HG03354 (cell line): ENCODE results near the gene MYO3B.
"Not testable (repeated sequence)": the region's sequence is repeated elsewhere in the genome, so short reads cannot be mapped to it uniquely, and the experiment has no call there.

Experiments used
- ATAC-seq: cut with Tn5 transposase; IDR thresholded peaks from one replicate; pipeline ENCODE4 v1.9.1; 2021; ENCODE audit warnings: mild to moderate bottlenecking; ENCODE audit not compliant: unreplicated experiment, poor library complexity, severe bottlenecking

MYO3B gene

DNA sequence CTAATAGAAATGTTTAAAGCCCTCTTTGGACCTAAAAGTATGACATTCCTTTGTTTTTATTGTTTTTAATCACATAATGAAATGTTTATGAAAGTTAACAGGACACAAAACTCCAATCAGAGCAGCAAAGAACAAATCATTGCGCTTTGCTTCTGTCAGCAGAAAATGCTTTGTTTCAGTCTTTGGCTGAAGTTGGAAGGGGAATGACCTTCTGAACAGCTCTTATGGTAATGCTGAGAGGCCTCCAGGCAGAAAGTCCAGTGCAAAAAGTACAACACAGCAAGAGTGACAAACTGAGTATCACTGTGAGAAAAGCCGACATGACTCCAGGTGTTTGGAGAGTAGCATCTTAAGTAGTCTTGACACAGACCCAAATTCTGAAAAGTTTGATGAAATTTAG is 389.5 kb downstream of the MYO3B start:
- no peak for ATAC-seq

DNA sequence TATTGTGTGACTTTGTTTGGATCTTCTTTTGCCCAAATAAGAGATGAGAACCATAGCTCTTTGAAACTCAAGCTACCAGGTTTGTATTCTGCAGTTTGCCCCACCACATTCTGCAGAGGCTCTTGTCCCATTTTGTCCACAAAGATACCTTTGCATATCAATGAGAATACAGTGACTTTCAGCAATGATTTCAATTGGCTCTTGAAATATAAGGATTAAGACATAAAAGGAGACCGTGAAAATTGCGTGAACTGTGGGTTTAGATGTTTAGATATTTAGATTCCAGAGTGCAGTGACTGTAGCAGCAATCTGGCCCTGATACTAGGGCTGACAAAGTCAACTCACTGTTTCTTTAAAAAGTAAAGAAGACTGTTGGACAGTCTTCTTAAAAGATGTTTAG is 390.6 kb downstream of the MYO3B start:
- ATAC-seq = no peak

DNA sequence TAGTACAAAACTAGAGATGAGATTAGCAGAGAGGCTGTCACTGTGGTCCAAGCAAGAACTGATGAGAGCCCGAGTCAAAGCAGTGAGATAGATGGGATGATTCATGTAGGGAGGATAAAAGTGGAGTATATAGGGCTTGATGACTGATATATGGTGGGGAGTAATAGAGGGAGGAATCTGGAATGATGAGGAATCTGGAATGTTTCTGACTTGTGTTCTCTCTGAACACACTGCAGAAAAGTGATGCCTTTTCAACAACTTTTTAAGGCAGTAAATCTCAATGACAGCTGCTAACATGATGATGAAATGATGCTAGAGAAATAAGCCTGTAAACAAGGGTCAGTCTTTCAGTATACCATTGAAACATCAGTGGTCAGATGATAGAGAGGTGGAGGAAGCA is 393.7 kb downstream of the MYO3B start:
- ATAC-seq = no peak

DNA sequence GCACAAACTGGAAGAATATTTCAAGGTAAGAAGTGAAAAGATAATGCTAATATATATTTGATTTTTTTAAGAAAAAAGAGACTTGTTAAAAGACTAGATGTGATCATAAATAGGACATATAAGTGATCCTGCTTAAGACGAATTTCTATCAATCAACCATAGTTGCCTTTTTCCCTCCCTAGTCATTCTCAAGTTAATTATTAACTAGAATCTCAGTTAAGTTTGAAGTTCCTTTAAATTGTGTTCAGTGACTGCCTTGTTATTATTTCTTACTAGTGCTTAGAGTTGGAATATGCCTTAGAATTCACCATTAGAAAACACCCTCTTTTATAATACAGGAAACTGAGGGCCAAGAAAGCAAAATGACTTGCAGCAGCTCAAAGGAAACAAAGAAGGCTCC is 395.7 kb downstream of the MYO3B start:
- ATAC-seq = no peak

DNA sequence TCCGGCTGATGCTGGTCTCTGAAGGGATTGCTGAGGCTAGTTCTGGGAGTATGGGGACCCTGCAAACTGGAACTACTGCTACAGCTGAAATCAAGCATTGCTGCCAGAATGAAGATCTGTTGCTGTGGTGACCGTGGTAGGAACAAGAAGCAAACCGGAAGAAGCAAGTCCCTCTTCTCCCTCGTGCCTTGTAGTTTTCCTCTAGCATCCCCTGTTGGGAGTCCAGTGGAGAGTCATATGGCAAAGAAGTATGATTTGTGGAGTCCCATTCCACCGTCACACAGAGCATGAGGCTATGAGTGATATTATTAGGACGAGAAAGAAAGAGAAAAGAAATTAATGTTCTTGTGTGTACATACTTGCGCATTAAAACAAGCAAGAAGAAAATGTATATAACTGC is 398.3 kb downstream of the MYO3B start:
- no peak for ATAC-seq

DNA sequence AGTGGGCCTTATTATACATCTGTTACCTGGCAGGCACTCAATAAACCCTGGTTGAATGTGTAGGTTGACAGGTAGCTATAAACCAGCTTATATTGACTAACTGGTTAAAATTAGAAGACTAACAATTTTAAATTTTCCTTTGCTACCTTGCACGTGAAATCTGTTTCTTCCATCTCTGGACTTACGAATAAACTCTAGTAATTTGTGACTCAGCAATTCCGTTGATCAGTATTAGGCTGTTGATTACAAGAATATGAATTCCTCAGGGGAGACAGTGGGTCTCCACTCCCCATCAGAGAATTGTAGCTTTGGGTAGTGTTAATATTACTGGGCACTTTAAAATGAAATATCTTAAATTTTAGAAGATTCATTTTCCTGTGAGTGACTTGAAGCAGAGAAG is 399.4 kb downstream of the MYO3B start:
- ATAC-seq = no peak

DNA sequence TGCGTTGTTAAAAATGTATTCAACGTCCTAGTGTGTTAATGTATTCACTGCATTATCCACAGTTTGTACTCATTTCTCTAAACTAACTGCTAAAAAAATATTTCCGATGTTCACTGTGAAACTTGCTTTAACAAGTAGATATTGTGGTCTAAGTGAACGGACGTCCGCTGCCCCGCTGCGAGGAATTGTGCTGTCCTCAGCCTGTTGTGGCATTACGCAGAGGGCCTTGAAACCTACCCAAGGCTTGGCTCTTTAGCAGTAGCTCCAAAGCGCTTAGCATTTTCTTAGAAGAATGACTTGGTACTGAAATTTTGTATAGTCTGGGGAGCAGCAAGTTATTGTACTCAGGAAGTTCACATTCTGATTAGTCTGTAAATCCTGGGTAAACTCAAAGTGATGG is 400.7 kb downstream of the MYO3B start:
- no peak for ATAC-seq

DNA sequence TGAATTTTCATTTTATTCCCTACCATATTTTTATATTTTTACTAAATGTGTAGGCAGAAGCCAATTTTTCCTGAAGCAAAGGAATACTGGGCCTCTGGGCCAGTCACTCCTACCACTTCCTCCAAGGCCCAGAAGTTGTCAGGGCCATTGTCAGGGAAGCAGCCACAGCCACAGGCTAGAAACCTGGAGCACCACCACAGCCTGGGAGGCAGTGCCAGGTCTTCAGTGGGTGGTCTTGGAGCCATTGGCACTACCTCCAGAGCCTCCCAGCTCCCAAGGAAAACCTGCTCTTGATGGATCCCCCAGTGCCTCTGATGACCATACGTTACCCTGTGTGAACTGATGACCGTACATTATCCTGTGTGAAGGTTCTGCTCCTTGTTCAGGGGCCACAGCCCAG is 401.6 kb downstream of the MYO3B start:
- ATAC-seq = no peak

DNA sequence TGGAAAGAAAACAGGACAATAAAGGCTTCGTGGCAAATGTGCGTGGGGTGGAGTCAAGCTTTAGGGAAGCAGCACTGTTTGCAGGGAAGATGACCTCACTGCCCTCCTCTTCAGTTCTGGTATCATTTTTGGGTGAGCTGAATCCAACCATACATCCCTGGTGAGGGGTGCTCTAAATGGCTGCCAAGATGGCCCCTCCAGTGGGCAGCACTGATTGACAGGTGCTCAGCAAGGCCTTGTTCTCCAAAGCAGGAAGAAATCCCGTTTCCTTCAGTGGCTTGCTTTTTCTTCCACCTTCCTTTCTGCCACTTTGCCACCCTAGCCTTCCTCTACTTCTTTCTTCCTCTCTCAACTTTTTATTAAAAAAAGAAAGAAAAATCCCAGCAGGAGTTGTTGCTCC is 404.4 kb downstream of the MYO3B start:
- no peak for ATAC-seq

DNA sequence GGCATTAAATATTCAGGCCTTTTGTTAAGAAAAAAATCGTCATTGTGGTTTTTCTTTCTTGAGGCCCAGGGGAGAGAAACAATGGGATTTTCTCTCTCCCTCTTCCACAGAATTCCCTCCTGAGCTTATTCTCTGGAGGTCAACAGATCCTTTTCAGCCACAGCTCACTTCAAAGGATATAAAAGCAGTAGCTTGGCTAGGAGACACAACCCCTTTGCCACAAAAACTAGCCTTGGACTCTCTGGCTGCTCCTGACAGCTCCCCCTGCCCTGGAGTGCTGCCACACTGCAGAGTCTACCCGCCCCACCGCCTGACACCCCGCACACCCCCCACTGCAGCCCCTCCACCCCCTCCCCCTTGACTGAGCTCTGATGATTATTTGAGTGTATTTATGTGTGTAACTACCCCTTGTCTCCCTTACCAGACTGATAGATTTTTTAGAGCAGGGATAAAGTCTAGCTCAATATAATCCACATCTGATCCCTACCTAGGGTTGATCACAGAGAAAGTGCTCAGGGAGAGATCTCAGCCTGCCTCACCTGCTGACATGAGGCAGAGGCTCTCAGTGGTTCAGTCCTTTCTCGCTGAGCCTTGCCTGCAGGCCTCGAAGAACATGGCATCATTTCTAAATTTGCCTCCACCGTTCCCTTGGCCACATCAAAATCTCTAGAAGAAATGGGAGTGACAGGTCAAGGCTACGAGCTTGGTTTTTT is 405.0 kb downstream of the MYO3B start:
- no peak for ATAC-seq

DNA sequence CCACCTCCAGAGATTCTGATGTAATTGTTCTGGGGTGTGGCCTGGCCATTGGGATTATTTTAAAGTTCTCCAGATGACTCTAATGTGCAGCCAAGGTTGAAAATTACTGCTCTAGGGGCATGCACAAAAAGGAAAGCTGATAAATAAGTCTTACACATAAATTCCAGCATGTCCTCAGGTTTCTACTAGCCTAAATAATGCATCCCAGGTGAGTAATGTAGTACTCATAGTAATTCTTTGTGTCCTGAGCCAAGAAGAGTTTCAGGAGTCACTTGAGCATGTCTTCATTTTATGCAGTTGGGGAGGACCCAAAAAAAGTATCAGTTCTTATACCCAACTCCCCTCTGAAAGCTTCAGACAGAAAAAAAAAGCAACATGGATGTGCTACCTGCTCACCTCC is 407.1 kb downstream of the MYO3B start:
- ATAC-seq = no peak

DNA sequence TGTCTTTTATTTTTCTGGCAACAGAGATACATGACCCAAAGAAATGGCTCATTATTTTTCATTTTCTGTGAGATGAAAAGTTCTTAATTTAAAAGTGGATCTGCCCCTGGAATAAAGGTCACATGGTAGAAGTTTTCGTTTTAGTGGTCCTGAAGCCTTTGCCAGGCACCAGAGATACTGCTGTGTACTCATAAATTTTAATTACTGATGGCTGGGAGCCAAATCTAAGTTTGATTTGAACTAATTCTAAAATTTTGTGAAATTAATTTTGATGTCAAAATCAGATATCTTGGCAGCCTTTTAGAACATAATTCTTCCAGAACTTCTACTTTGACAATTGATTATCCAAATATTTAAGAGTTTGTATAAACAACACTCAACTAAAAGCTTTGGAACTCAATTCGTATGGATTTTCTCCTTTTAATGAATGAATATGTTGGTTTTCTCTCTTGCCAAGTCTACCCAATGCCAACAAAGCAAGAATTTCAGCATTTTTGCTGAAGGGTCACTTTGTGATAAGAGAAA is 408.7 kb downstream of the MYO3B start:
- no peak for ATAC-seq

DNA sequence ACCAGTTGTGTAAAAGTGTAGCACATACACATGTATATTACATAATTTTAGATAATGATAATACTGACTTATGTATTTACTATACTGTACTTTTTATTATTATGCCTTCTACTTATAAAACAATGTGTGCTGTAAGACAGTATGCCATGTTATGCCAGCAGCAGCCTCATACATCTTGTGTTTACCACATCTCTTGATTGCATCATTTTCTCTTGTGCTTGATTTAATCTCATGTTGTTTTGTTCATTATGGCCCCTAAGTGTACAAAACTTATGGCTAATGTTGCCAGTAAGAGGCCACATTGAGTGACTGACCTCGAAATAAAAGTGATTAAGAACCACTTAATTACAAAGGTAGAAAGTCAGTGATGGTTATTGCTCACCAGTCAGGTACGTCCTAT is 409.2 kb downstream of the MYO3B start:
- no peak for ATAC-seq

DNA sequence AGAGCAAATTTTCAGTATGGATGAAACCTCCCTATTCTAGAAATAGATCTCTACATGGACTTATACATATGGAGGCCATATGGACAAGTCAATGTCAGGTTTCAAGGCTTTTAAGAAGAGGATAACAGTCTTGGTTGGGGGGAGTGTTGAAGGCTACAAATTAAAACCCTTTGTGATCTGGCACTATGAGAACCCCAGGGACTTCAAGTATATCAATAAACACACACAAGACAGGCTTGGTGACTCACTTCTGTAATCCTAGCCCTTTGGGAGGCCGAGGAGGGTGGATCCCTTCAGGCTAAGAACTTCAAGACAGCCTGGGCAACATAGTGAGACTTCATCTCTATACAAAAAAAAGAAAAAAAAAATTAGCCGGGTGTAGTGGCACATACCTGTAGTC is 410.0 kb downstream of the MYO3B start:
- no peak for ATAC-seq

DNA sequence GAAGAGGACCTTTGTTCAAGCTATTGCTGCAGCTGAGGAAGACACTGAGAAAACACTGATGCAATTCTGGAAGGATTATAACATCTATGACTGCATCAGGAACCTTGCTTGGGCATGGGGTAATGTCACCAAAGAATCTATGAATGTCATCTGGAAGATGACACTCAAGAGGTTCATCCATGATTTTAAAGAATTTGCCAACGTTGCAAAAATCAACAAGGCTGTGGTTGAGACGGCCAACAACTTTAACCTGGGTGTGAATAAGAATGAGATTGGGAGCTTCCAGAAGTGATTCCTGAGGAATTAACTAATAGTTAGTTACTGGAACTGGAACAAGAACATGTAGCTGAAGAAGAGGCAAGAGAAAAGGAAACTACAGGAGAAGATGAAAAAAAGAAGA is 410.8 kb downstream of the MYO3B start:
- no peak for ATAC-seq

DNA sequence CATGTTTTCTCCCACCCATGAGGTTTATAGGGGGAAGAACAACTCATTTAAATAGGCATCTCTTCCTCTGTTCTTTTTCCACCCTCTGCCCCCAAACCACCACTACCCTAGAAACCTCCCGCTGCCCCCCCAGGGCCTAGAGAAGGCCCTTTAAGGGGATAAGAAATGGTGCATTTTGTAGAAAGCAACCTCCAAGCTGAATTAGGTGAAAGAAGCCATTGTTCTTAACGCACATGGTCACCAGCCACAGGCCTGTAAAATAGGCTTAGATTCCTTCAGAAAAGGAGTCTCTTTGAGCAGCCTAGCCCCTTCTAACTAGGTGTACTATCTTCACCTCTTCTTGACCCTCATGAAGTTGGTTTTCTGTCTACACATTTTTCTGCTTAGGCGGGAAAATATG is 418.6 kb downstream of the MYO3B start:
- no peak for ATAC-seq

DNA sequence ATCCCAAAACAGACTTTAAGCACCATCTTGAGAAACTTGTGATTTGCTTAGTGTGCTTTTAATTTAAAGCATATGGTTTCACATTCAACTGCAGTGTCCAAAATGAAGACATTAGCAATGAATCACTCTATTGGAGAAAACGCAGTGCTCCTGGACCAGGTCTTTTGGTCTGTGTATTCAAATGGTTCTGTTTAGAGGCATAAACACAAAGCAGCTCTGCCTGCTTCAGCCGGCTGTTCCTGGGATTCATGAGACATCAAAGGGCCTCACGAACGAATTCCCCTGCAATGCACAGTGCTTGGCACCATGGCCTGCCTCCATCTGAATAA is 420.1 kb downstream of the MYO3B start:
- no peak for ATAC-seq

DNA sequence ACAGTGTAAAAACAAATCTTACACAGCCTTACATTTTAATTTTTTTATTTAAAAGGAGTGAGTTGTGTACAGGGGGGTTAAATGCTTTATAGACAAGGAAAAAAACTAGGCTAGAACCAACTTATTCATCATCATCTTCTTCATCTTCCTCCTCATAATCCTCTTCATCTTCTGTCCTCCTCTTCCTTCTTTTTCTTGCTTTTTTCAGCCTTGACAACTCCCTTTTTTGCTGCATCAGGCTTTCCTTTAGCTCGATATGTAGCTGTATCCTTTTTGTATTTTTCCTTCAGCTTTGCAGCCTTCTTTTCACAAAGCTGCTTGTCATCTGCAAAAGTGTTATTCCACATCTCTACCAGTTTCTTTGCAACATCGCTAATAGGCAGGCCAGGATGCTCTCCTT is 423.5 kb downstream of the MYO3B start:
- no peak for ATAC-seq

DNA sequence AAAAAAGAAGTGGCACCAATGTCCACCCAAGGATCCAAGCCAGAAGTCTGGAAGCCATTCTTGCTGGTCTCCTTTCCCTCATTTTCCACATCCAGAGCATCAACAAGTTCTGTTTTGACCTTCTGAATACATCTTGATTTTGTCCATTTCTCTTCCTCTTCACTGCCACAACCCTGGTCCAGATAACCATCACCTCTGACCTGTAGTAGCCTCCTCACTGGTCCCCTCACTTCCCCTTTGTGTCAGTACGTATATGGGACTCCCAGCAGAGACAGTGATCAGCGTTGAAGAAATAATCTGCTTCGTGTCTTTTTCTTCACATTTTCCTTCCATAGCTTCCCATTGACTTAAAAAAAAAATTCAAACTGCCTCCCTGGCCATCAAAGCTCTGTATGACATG is 427.9 kb downstream of the MYO3B start:
- no peak for ATAC-seq

DNA sequence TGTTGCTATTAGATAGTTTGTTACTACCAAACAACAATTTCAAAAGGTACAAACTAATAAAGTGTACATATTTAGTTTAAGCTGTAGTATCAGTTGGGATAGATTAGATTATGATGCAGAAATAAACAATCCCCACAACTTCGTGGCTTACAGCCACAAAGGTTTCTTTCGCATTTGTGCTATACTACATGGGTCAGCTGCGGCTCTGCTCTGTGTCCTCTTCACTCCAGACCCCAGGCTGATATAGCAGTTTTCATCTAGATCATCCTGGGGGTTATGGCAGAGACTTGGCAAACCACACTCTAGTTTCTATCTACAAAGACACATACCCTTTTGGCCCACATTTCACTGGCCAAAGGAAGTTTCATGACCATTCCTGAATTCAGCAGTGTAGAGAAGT is 429.2 kb downstream of the MYO3B start:
- ATAC-seq = no peak

DNA sequence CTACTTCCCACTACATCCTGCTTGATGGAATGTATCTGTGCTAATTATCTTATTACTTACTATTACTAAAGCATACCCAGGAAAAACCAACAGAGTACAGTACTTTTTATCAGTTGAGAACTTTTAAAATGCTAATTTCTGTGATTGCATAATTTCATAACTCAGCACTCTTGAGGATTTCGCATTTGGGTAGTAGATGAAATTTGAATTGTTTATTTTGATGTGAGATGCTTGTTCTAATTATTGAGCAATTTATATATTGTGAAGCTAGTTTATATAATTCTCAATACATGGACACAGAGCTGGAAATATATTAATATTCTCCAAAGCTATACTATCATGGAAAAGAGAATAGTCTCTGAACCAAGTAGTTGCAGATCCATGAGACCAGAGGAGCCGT is 432.7 kb downstream of the MYO3B start:
- ATAC-seq = no peak

DNA sequence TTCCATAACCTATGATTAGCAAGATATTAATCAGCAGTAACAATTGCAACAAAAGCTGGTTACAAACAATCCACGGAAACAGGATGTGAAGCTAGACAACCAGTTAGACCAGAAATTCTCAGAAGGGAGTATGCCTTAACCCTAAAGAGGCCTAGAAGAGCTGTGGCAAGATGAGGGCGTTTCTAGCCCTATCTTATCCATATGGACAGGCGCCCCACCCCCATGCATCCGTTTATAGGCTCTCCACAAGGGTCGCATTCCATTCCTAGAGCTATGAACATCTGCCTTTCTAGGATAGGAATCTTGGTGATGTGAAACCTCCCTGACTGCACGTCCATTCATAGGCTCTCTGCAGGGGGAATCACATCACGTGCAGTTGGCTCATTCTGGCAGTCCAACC is 441.0 kb downstream of the MYO3B start:
- not testable (repeated sequence) for ATAC-seq
